ENCODE results near the gene ERC1.

GRCh38 chr12:1011091-1011490, 20.1 kb downstream of the ERC1 start:
- TF ChIP-seq CTCF (IDR thresholded peaks at IDR 0.05) (no peak), POLR2AphosphoS5 (IDR thresholded peaks at IDR 0.05) (no peak), POLR2A (IDR thresholded peaks at IDR 0.05; ENCODE audit: low read depth) (no peak), EP300 (IDR thresholded peaks at IDR 0.05) (no peak)

Data from esophagus muscularis mucosa (tissue), 4 donors.